ENCODE results near the gene ZNF775.

ZNF775 gene

DNA sequence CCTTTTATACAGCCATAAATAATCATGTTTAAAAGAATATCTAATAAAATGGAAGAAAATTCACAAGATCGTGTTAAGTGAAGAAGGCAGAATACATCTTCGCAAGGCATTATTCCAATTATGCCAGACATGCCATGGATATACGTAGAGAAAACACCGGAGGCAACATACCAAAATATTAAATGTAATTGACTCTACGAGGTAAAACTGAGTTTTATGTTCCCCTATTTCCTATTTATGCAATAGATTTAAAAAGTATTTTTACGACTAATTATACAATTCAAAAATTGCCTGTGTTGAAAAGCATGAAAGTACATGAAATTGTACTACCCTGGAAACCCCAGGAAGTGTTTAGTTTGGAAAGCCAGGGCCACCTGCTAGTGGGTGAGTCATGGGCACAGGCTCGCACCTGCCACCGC, 11.4 kb upstream of the ZNF775 start:
- peak overlapping the region; percentile 81 for H3K4me3 ChIP-seq (replicated peaks; ENCODE audit: low read depth, low read length)
- TF ChIP-seq, protein P1, sequence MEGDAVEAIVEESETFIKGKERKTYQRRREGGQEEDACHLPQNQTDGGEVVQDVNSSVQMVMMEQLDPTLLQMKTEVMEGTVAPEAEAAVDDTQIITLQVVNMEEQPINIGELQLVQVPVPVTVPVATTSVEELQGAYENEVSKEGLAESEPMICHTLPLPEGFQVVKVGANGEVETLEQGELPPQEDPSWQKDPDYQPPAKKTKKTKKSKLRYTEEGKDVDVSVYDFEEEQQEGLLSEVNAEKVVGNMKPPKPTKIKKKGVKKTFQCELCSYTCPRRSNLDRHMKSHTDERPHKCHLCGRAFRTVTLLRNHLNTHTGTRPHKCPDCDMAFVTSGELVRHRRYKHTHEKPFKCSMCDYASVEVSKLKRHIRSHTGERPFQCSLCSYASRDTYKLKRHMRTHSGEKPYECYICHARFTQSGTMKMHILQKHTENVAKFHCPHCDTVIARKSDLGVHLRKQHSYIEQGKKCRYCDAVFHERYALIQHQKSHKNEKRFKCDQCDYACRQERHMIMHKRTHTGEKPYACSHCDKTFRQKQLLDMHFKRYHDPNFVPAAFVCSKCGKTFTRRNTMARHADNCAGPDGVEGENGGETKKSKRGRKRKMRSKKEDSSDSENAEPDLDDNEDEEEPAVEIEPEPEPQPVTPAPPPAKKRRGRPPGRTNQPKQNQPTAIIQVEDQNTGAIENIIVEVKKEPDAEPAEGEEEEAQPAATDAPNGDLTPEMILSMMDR (IDR thresholded peaks at IDR 0.05; ENCODE audit: low read depth, low read length, missing control alignments): no peak
- DNase-seq (ENCODE audit: extremely low read depth, low read depth): no peak

GRCh38 chr7:150368096-150368883, 10.8 kb upstream of the ZNF775 start, which contains the start of gene REPIN1:
Gene REPIN1, plus strand, starts transcription at chr7:150368822. Its CDS starts 890 bp downstream, at chr7:150369712.
- H3K4me3 ChIP-seq (replicated peaks; ENCODE audit: low read depth, low read length): peak within 1 kb of the TSS; percentile 81
- DNase-seq (ENCODE audit: extremely low read depth, low read depth): no peak
- TF ChIP-seq, protein P1 (IDR thresholded peaks at IDR 0.05; ENCODE audit: low read depth, low read length, missing control alignments): no peak

GRCh38 chr7:150368884-150369747, 10.0 kb upstream of the ZNF775 start:
- no peak for DNase-seq (ENCODE audit: extremely low read depth, low read depth)
- H3K4me3 ChIP-seq (replicated peaks; ENCODE audit: low read depth, low read length): peak overlapping the region; percentile 81
- TF ChIP-seq, protein P1 (IDR thresholded peaks at IDR 0.05; ENCODE audit: low read depth, low read length, missing control alignments): no peak

GRCh38 chr7:150369748-150370501, 9.2 kb upstream of the ZNF775 start:
- DNase-seq (ENCODE audit: extremely low read depth, low read depth): no peak
- TF ChIP-seq, protein P1 (IDR thresholded peaks at IDR 0.05; ENCODE audit: low read depth, low read length, missing control alignments): no peak

DNA sequence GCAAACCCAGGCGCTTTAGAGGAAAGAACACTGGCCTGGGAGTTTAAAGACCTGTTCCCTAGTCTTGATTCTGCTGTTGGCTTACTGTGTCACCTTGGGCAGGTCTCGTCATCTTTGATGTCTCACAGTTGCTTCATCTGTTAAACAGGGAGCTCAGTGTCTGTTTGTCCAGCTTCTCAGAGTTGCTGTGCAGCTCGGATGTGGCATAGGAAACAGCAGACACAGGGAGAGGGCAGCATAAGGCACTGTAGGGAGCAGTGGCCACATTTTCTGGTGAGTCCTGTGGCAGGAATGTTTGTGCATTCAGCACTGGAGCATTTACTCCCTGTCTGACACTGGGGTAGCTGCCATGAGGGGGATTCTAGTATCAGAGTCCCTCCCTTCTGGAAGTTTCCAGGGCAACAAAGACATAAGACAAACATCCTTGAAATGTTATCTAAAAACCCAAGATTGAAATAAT, 8.5 kb upstream of the ZNF775 start:
- no peak for DNase-seq (ENCODE audit: extremely low read depth, low read depth)
- TF ChIP-seq, protein P1 (IDR thresholded peaks at IDR 0.05; ENCODE audit: low read depth, low read length, missing control alignments): no peak
- H3K4me3 ChIP-seq (replicated peaks; ENCODE audit: low read depth, low read length): peak overlapping the region; percentile 81

More at GRCh38 chr7:150369748-150370501, 9.2 kb upstream of the ZNF775 start:
- H3K4me3 ChIP-seq (replicated peaks; ENCODE audit: low read depth, low read length): peak overlapping the region; percentile 81
